H1 (cell line): ENCODE data around the gene AGRP. TPM values are rescaled to one million over a fixed set of nuclear protein-coding genes. Genes with fewer than 3 reads are reported as not detected.

Experiments
- CTCF ChIA-PET: fragments of 300-600 bp; sonication (Branson Sonifier 250); formaldehyde crosslinking; loops from one replicate; lab custom pipeline; 2021; ENCODE audit not compliant: partially characterized antibody; lab: Charles Lee
- POLR2A ChIA-PET: fragments of 300-600 bp; sonication (Branson Sonifier 250); formaldehyde crosslinking; loops from one replicate; lab custom pipeline; 2021; ENCODE audit warnings: inconsistent platforms; ENCODE audit not compliant: partially characterized antibody; lab: Charles Lee
- DNase-seq, 2 experiments: peaks; one replicate each; pipeline versions ENCODE4 v3.0.0 to v3.0.0-alpha.2; 2010 to 2022; ENCODE audit warnings: low spot score in 2 of 2, low read depth in 1 of 2, mixed read lengths in 1 of 2
- FAIRE-seq: peaks from 2 replicates; lab custom pipeline; 2011; peaks lifted over from hg19 to GRCh38; lab: Jason Lieb, UNC
- H2AFZ ChIP-seq: 2 replicates; pipeline ENCODE4 v1.8.1; 2012; ENCODE audit warnings: low read length, inconsistent platforms
- H2AK5ac ChIP-seq: 2 replicates; pipeline ENCODE4 v1.6.1; 2013; ENCODE audit warnings: low read depth, low read length
- H2BK120ac ChIP-seq: replicated peaks from 2 replicates; pipeline ENCODE3; 2013; ENCODE audit warnings: low read depth, low read length, inconsistent platforms
- H2BK12ac ChIP-seq: 2 replicates; pipeline ENCODE4 v1.6.1; 2013; ENCODE audit warnings: low read depth, low read length
- H2BK15ac ChIP-seq: 2 replicates; pipeline ENCODE4 v1.6.1; 2013; ENCODE audit warnings: low read length
- H2BK20ac ChIP-seq: 2 replicates; pipeline ENCODE4 v1.6.1; 2013; ENCODE audit warnings: low read length
- H2BK5ac ChIP-seq: 2 replicates; pipeline ENCODE4 v1.6.1; 2013; ENCODE audit warnings: low read depth, low read length
- H3K14ac ChIP-seq: 2 replicates; pipeline ENCODE4 v1.6.1; 2013; ENCODE audit warnings: inconsistent platforms; ENCODE audit not compliant: insufficient read length
- H3K18ac ChIP-seq: 2 replicates; pipeline ENCODE4 v1.6.1; 2013; ENCODE audit warnings: low read length; ENCODE audit errors: extremely low read depth
- H3K23ac ChIP-seq: 2 replicates; pipeline ENCODE4 v1.6.1; 2013; ENCODE audit warnings: inconsistent platforms; ENCODE audit not compliant: insufficient read length
- H3K23me2 ChIP-seq: 2 replicates; pipeline ENCODE4 v1.6.1; 2013; ENCODE audit warnings: low read depth, low read length
- H3K27ac ChIP-seq: 2 replicates; pipeline ENCODE4 v1.6.1; 2011; ENCODE audit warnings: low read depth, low read length, inconsistent platforms
- H3K27me3 ChIP-seq, 4 experiments: replicated peaks in 1 of 4; 1 replicate in 1 of 4; 2 replicates in 3 of 4; pipeline versions ENCODE4 v1.6.1 to v1.8.1; 2011 to 2013; ENCODE audit warnings: low read length in 3 of 4, mild to moderate bottlenecking in 3 of 4, inconsistent platforms in 2 of 4, mixed read lengths in 2 of 4, moderate library complexity in 1 of 4; ENCODE audit not compliant: control insufficient read depth in 3 of 4, insufficient read depth in 3 of 4; ENCODE audit errors: extremely low read depth in 1 of 4
- H3K36me3 ChIP-seq, 4 experiments: 2 replicates each; pipeline versions ENCODE4 v1.6.1 to v1.8.1; 2011 to 2013; ENCODE audit warnings: mild to moderate bottlenecking in 4 of 4, low read length in 3 of 4, moderate library complexity in 2 of 4, control low read depth in 1 of 4, inconsistent platforms in 1 of 4; ENCODE audit not compliant: insufficient read depth in 4 of 4, control insufficient read depth in 2 of 4
- H3K4ac ChIP-seq: replicated peaks from 2 replicates; pipeline ENCODE3; 2013; ENCODE audit warnings: low read length, low read depth, mixed read lengths, inconsistent platforms; ENCODE audit not compliant: insufficient read length
- H3K4me1 ChIP-seq, 4 experiments: replicated peaks in 1 of 4; 1 replicate in 1 of 4; 2 replicates in 3 of 4; pipeline versions ENCODE4 v1.6.1 to v1.8.1; 2011 to 2013; ENCODE audit warnings: low read length in 3 of 4, inconsistent platforms in 2 of 4, mixed read lengths in 1 of 4; ENCODE audit not compliant: insufficient read depth in 4 of 4, control insufficient read depth in 3 of 4
- H3K4me2 ChIP-seq, 2 experiments: 2 replicates each; pipeline versions ENCODE4 v1.6.1 to v1.8.1; 2011 to 2013; ENCODE audit warnings: low read depth in 2 of 2, low read length in 2 of 2, control low read depth in 1 of 2, inconsistent platforms in 1 of 2, mild to moderate bottlenecking in 1 of 2; ENCODE audit not compliant: insufficient read depth in 1 of 2
- H3K4me3 ChIP-seq, 4 experiments: fragments of 200-600, 300-600 bp in 1 of 4; sonication (generic), shearing (Covaris generic), sonication (Bioruptor Twin) in 1 of 4; 2 replicates each; pipeline versions ENCODE4 v1.5.1 to v1.8.1; 2011 to 2016; ENCODE audit warnings: low read length in 4 of 4, low read depth in 3 of 4, control low read depth in 2 of 4, inconsistent platforms in 2 of 4, mild to moderate bottlenecking in 2 of 4, mixed read lengths in 1 of 4, moderate library complexity in 1 of 4; ENCODE audit not compliant: insufficient read depth in 2 of 4; ENCODE audit errors: extremely low read depth in 1 of 4
- H3K56ac ChIP-seq: replicated peaks from 2 replicates; pipeline ENCODE3; 2013; ENCODE audit warnings: low read depth, mild to moderate bottlenecking, mixed read lengths, low read length, inconsistent platforms; ENCODE audit not compliant: insufficient read length
- H3K79me1 ChIP-seq: 2 replicates; pipeline ENCODE4 v1.6.1; 2013; ENCODE audit warnings: low read depth, low read length, control low read depth
- H3K79me2 ChIP-seq, 2 experiments: 2 replicates each; pipeline versions ENCODE4 v1.6.1 to v1.8.1; 2012 to 2013; ENCODE audit warnings: low read length in 2 of 2, mild to moderate bottlenecking in 2 of 2, inconsistent platforms in 1 of 2; ENCODE audit not compliant: insufficient read depth in 2 of 2, control insufficient read depth in 1 of 2
- H3K9ac ChIP-seq, 4 experiments: replicated peaks in 1 of 4; 1 replicate in 1 of 4; 2 replicates in 3 of 4; pipeline versions ENCODE4 v1.6.1 to v1.8.1; 2011 to 2013; ENCODE audit warnings: low read depth in 3 of 4, low read length in 3 of 4, control low read depth in 2 of 4, mild to moderate bottlenecking in 2 of 4, moderate library complexity in 2 of 4, inconsistent platforms in 1 of 4; ENCODE audit errors: extremely low read depth in 1 of 4
- H3K9me3 ChIP-seq, 2 experiments: 2 replicates each; pipeline versions ENCODE4 v1.6.1 to v1.8.1; 2012 to 2013; ENCODE audit warnings: mild to moderate bottlenecking in 2 of 2, moderate library complexity in 2 of 2, control low read depth in 1 of 2, inconsistent platforms in 1 of 2, low read depth in 1 of 2, low read length in 1 of 2, mixed read lengths in 1 of 2; ENCODE audit not compliant: insufficient read depth in 2 of 2
- H4K20me1 ChIP-seq, 2 experiments: replicated peaks in 1 of 2; 2 replicates each; pipeline versions ENCODE3 to v1.8.1; 2011 to 2013; ENCODE audit warnings: inconsistent platforms in 2 of 2, low read length in 2 of 2, mild to moderate bottlenecking in 1 of 2; ENCODE audit not compliant: insufficient read depth in 2 of 2, control insufficient read depth in 1 of 2
- H4K5ac ChIP-seq: 2 replicates; pipeline ENCODE4 v1.6.1; 2013; ENCODE audit warnings: low read length, low read depth, mixed read lengths, inconsistent platforms; ENCODE audit not compliant: insufficient read length
- H4K8ac ChIP-seq: 2 replicates; pipeline ENCODE4 v1.8.0; 2013; ENCODE audit warnings: mild to moderate bottlenecking, moderate library complexity, low read length, inconsistent platforms; ENCODE audit not compliant: insufficient read depth; ENCODE audit errors: extremely low read depth
- H4K91ac ChIP-seq: replicated peaks from 2 replicates; pipeline ENCODE3; 2013; ENCODE audit warnings: low read length, mixed read lengths, inconsistent platforms; ENCODE audit not compliant: insufficient read length
- BRCA1 ChIP-seq: IDR thresholded peaks from 2 replicates; pipeline ENCODE4 v1.6.1; 2012; ENCODE audit warnings: low read depth, low read length, improper control_type of control experiment
- CTCF ChIP-seq, 3 experiments: IDR thresholded peaks; 1 replicate in 2 of 3; 2 replicates in 1 of 3; pipeline versions ENCODE4 v1.5.1 to v1.6.1; 2011; ENCODE audit warnings: low read length in 3 of 3, mild to moderate bottlenecking in 3 of 3, inconsistent platforms in 2 of 3, low read depth in 1 of 3, moderate library complexity in 1 of 3; ENCODE audit not compliant: insufficient read depth in 1 of 3; ENCODE audit errors: control extremely low read depth in 1 of 3
- EP300 ChIP-seq, 2 experiments: IDR thresholded peaks; 1 replicate in 1 of 2; 2 replicates in 1 of 2; pipeline ENCODE4 v1.6.1; 2011 to 2012; ENCODE audit warnings: low read depth in 2 of 2, low read length in 2 of 2, mild to moderate bottlenecking in 2 of 2, borderline replicate concordance in 1 of 2, inconsistent platforms in 1 of 2, moderate library complexity in 1 of 2
- HDAC6 ChIP-seq: IDR thresholded peaks from one replicate; pipeline ENCODE4 v1.7.1; 2012; ENCODE audit warnings: low read depth, mild to moderate bottlenecking, inconsistent platforms, low read length, moderate library complexity
- JUND ChIP-seq: IDR thresholded peaks from 2 replicates; pipeline ENCODE4 v1.6.1; 2011; ENCODE audit warnings: mild to moderate bottlenecking, improper control_type of control experiment, low read length
- KDM1A ChIP-seq: fragments of 200-600, 300-600 bp; sonication (generic); IDR thresholded peaks from 2 replicates; pipeline ENCODE4 v1.7.1; 2016; ENCODE audit warnings: mild to moderate bottlenecking, low read length, borderline replicate concordance
- KDM5A ChIP-seq: fragments of 200-600 bp; IDR thresholded peaks from 2 replicates; pipeline ENCODE4 v1.7.1; 2012; ENCODE audit warnings: mild to moderate bottlenecking, low read length, inconsistent platforms, mixed read lengths
- NANOG ChIP-seq: IDR thresholded peaks from 2 replicates; pipeline ENCODE4 v1.6.1; 2011; ENCODE audit warnings: low read length, low read depth, mild to moderate bottlenecking, inconsistent platforms; ENCODE audit not compliant: insufficient read depth, poor library complexity, severe bottlenecking
- NRF1 ChIP-seq: IDR thresholded peaks from 2 replicates; pipeline ENCODE4 v1.6.1; 2011; ENCODE audit warnings: mild to moderate bottlenecking, low read depth, low read length, improper control_type of control experiment
- SUZ12 ChIP-seq: fragments of 200-600 bp; sonication (generic); IDR thresholded peaks from 2 replicates; pipeline ENCODE4 v1.6.1; 2012; ENCODE audit warnings: mild to moderate bottlenecking, inconsistent platforms, low read length, moderate library complexity, mixed read lengths
- WGBS, 2 experiments: shearing (Covaris generic) in 1 of 2; methylation state at CpG; one replicate each; pipeline versions ENCODE4 v1.1.6 to v1.1.7; 2013 to 2015; ENCODE audit warnings: low lambda C conversion rate in 2 of 2, mixed read lengths in 2 of 2, inconsistent platforms in 1 of 2, low coverage in 1 of 2, missing lambda C conversion rate in 1 of 2; ENCODE audit not compliant: insufficient replicate concordance in 2 of 2, insufficient coverage in 1 of 2, insufficient read length in 1 of 2; ENCODE audit errors: extremely low coverage in 1 of 2, missing lambda C conversion rate in 1 of 2; 5-methylcytosine and 5-hydroxymethylcytosine counted together
- polyA plus RNA-seq, 7 experiments: library from polyadenylated mRNA; depleted of rRNA in 3 of 7; stranded (reverse) in 5 of 7; unstranded in 2 of 7; fragments of >200 nt in 5 of 7; fragments of 200-250 nt in 2 of 7; gene quantifications; 1 replicate in 5 of 7; 2 replicates in 1 of 7; 4 replicates in 1 of 7; pipeline versions ENCODE4 v1.2.1 to v1.2.3, GENCODE V29; 2011 to 2013; ENCODE audit warnings: missing spikeins in 2 of 7, mixed read lengths in 2 of 7
- total RNA-seq: library from RNA; stranded (reverse); fragmentation: NEBNext Ultra II Directional; extraction: Animal tissue kit (Norgen Biotek cat#: 25700); gene quantifications from 2 replicates; pipeline ENCODE4 v1.2.1, GENCODE V29; 2021
- TF ChIP-seq, protein P1 (sequence below): IDR thresholded peaks from 2 replicates; pipeline ENCODE4 v1.6.1; 2012; ENCODE audit warnings: inconsistent platforms

Gene AGRP
- total and polyA plus RNA-seq, 2 of the 8 experiments (the other 6 are each of a cell fraction or from before 2014, with no cell fraction given): not detected

DNA sequence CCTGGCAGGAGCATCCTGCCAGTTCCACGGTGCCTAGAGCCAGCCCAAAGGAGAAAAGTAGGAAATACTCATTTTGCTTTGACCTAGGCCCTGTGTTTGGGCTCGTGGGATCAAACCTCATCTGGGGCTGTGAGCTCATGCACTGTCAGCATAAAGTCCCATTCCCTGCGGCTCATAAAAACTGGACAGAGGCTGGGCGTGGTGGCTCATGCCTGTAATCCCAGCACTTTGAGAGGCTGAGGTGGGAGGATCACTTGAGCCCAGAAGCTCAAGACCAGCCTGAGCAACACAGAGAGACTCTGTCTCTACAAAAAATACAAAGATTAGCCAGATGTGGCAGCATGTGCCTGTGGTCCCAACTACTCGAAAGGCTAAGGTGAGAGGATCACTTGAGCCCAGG lies 20.3 kb downstream of the AGRP start:
- Histone ChIP-seq H3K4me2 (no peak overlapping the region), H3K9me3 (no peaks in the 10 kb centered on the region), H3K4me1 (peaks cover 0 to 5% (median 2%) of the 10 kb centered on the region in 4 experiments; a peak in 4 of 7 replicates), H4K5ac (no peak overlapping the region), H3K14ac (no peak overlapping the region), H3K27me3 (no peaks in the 10 kb centered on the region), H3K23me2 (no peaks in the 10 kb centered on the region), H3K9ac (no peak overlapping the region), H3K18ac (no peak overlapping the region), H4K91ac (no peak overlapping the region), H3K36me3 (no peaks in the 10 kb centered on the region), H2BK5ac (no peak overlapping the region), H3K79me2 (peaks cover 0 to 11% of the 10 kb centered on the region in 2 experiments; a peak in 1 of 4 replicates), H2BK15ac (no peak overlapping the region), H2BK12ac (no peak overlapping the region), H3K56ac (no peak overlapping the region), H4K8ac (no peak overlapping the region), H3K23ac (no peak overlapping the region), H3K27ac (no peak overlapping the region), H4K20me1 (peaks cover 14 to 24% of the 10 kb centered on the region in 2 experiments), H2AK5ac (no peak overlapping the region), H2AFZ (no peak overlapping the region), H2BK120ac (no peak overlapping the region), H3K4ac (no peak overlapping the region), H2BK20ac (no peak overlapping the region), H3K4me3 (no peak overlapping the region), H3K79me1 (peaks cover 4% of the 10 kb centered on the region)
- FAIRE-seq (no peak), DNase-seq (no peak)
- 97% methylated on average over 5 of the region's 5 CpGs; no CpG with 5 or more reads in 1 of the 2 experiments for WGBS, 2 experiments
- CTCF ChIA-PET: interaction anchor here (0.6 to 28.6 kb wide), 8 partner anchors 19 to 182 kb away, joined by 3 to 683 read pairs (median 6); partner anchors contain the start of genes CARMIL2, HSD11B2 and ZDHHC1
- POLR2A ChIA-PET: interaction anchor here (0.6 kb wide), 1 partner anchor 47 kb away, joined by 3 read pairs; no protein-coding TSS in a partner anchor
- TF ChIP-seq NANOG (no peak), KDM1A (no peak), SUZ12 (no peak), NRF1 (no peak), JUND (no peak), EP300 (IDR thresholded peaks at IDR 0.05; ENCODE audit: borderline replicate concordance in 1 of 2, low read depth in 2 of 2, low read length in 2 of 2) (no peak), CTCF (IDR thresholded peaks at IDR 0.05; ENCODE audit: control extremely low read depth in 1 of 3, insufficient read depth in 1 of 3, low read depth in 1 of 3, low read length in 3 of 3) (no peak), KDM5A (no peak), HDAC6 (no peak), BRCA1 (no peak)
- TF ChIP-seq, protein P1, sequence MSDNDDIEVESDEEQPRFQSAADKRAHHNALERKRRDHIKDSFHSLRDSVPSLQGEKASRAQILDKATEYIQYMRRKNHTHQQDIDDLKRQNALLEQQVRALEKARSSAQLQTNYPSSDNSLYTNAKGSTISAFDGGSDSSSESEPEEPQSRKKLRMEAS: no peak
